GM10248 (cell line): ENCODE results near the gene STX8.

Source experiments
- CTCF ChIA-PET: fragments of 300-600 bp; sonication (Branson Sonifier 250); formaldehyde crosslinking; extraction: SDS; loops from one replicate; lab custom pipeline; 2021; ENCODE audit warnings: antibody characterized with exemption; lab: Yijun Ruan, JAX
- POLR2A ChIA-PET: fragments of 350-650 bp; sonication (Branson Sonifier 250); formaldehyde crosslinking; extraction: SDS; loops from one replicate; lab custom pipeline; 2020; ENCODE audit warnings: antibody characterized with exemption; lab: Yijun Ruan, JAX
- DNase-seq: peaks from one replicate; pipeline ENCODE4 v3.0.0; 2012; ENCODE audit errors: extremely low spot score
- CTCF ChIP-seq: IDR thresholded peaks from 2 replicates; pipeline ENCODE4 v1.5.1; 2012; ENCODE audit warnings: mild to moderate bottlenecking, low read depth; ENCODE audit errors: extremely low read depth, missing control alignments, control extremely low read depth

The STX8 gene

GRCh38 chr17:9226130-9226793 lies 349.4 kb downstream of the STX8 start:
- ChIA-PET CTCF (no interaction called here), POLR2A (no interaction called here)
- DNase-seq = no peak
- no peak for TF ChIP-seq CTCF

GRCh38 chr17:9225305-9226101 lies 350.1 kb downstream of the STX8 start:
- DNase-seq = no peak
- CTCF ChIA-PET = no interaction called here
- no peak for TF ChIP-seq CTCF
- POLR2A ChIA-PET = no interaction called here

- no peak for DNase-seq
- no peak for TF ChIP-seq CTCF
- POLR2A ChIA-PET = interaction anchor here (0.6 kb wide), 1 partner anchor 43 kb away, joined by 5 read pairs; no protein-coding TSS in a partner anchor
- CTCF ChIA-PET = no interaction called here
Measured at GRCh38 chr17:9224485-9224884, 351.1 kb downstream of the STX8 start.

GRCh38 chr17:9223531-9223930 lies 352.1 kb downstream of the STX8 start:
- TF ChIP-seq CTCF = no peak
- ChIA-PET POLR2A (no interaction called here), CTCF (interaction anchor here (0.5 to 1.1 kb wide), 2 partner anchors 9 to 17 kb away, joined by 3 read pairs; no protein-coding TSS in a partner anchor)
- no peak for DNase-seq

GRCh38 chr17:9221922-9222180 lies 353.8 kb downstream of the STX8 start:
- POLR2A ChIA-PET = no interaction called here
- CTCF ChIA-PET = interaction anchor here (1.4 kb wide), 1 partner anchor 10 kb away, joined by 3 read pairs; no protein-coding TSS in a partner anchor
- TF ChIP-seq CTCF = no peak

GRCh38 chr17:9221147-9221921 lies 354.3 kb downstream of the STX8 start:
- POLR2A ChIA-PET = no interaction called here
- CTCF ChIA-PET = interaction anchor here (1.4 kb wide), 1 partner anchor 10 kb away, joined by 3 read pairs; no protein-coding TSS in a partner anchor
- DNase-seq = no peak
- TF ChIP-seq CTCF = no peak

More at GRCh38 chr17:9221922-9222180, 353.8 kb downstream of the STX8 start:
- DNase-seq = no peak
